HepG2 (cell line): ENCODE measurements around the gene LY6G5B. TPM values are rescaled to one million over a fixed set of nuclear protein-coding genes. Genes with fewer than 3 reads are reported as not detected.

Experiments
- KLF9 ChIP-seq: IDR thresholded peaks from 2 replicates; pipeline ENCODE4 v1.6.1; 2016; ENCODE audit warnings: low read depth
- MAFG ChIP-seq: sonication (generic); formaldehyde crosslinking; IDR thresholded peaks from 2 replicates; pipeline ENCODE4 v1.5.1; 2020; ENCODE audit warnings: mild to moderate bottlenecking, missing genetic modification reagents
- NR2F2 ChIP-seq: IDR thresholded peaks from 2 replicates; pipeline ENCODE4 v1.6.1; 2012; ENCODE audit warnings: low read depth, inconsistent platforms, borderline replicate concordance
- REXO4 ChIP-seq: sonication (generic); formaldehyde crosslinking; IDR thresholded peaks from 2 replicates; pipeline ENCODE4 v1.8.0; 2022; ENCODE audit warnings: missing genetic modification reagents, mild to moderate bottlenecking, borderline replicate concordance
- SMAD9 ChIP-seq: sonication (generic); formaldehyde crosslinking; IDR thresholded peaks from 2 replicates; pipeline ENCODE4 v1.5.1; 2020; ENCODE audit warnings: mild to moderate bottlenecking, missing genetic modification reagents
- XBP1 ChIP-seq: sonication (generic); formaldehyde crosslinking; IDR thresholded peaks from 2 replicates; pipeline ENCODE4 v1.5.0; 2020; ENCODE audit warnings: missing genetic modification reagents
- ZBTB34 ChIP-seq: sonication (generic); formaldehyde crosslinking; IDR thresholded peaks from 2 replicates; pipeline ENCODE4 v1.8.0; 2022; ENCODE audit warnings: mild to moderate bottlenecking, missing genetic modification reagents
- ZBTB39 ChIP-seq: sonication (generic); formaldehyde crosslinking; IDR thresholded peaks from 2 replicates; pipeline ENCODE4 v1.5.0; 2020; ENCODE audit warnings: missing genetic modification reagents
- ZFP82 ChIP-seq: sonication (generic); formaldehyde crosslinking; IDR thresholded peaks from 2 replicates; pipeline ENCODE4 v1.5.1; 2020; ENCODE audit warnings: mild to moderate bottlenecking, missing genetic modification reagents, borderline replicate concordance
- ZNF205 ChIP-seq: IDR thresholded peaks from 2 replicates; pipeline ENCODE4 v1.6.1; 2018; ENCODE audit warnings: missing biosample characterization, missing genetic modification reagents
- ZNF256 ChIP-seq: sonication (generic); formaldehyde crosslinking; conservative IDR thresholded peaks from 2 replicates; pipeline ENCODE4 v1.4.0; 2020; ENCODE audit warnings: missing genetic modification reagents
- ZNF383 ChIP-seq: sonication (generic); formaldehyde crosslinking; IDR thresholded peaks from 2 replicates; pipeline ENCODE4 v1.4.0; 2020; ENCODE audit warnings: missing genetic modification reagents, mild to moderate bottlenecking, borderline replicate concordance
- ZNF496 ChIP-seq: sonication (generic); formaldehyde crosslinking; IDR thresholded peaks from 2 replicates; pipeline ENCODE4 v1.8.1; 2023; ENCODE audit warnings: mild to moderate bottlenecking, moderate library complexity, missing genetic modification reagents; ENCODE audit not compliant: insufficient replicate concordance
- ZNF772 ChIP-seq: sonication (generic); formaldehyde crosslinking; IDR thresholded peaks from 2 replicates; pipeline ENCODE4 v1.5.0; 2020; ENCODE audit warnings: mild to moderate bottlenecking, missing genetic modification reagents
- ZNF790 ChIP-seq: sonication (generic); formaldehyde crosslinking; IDR thresholded peaks from 2 replicates; pipeline ENCODE4 v1.8.0; 2022; ENCODE audit warnings: missing genetic modification reagents, mild to moderate bottlenecking, borderline replicate concordance
- ZUFSP ChIP-seq: sonication (generic); formaldehyde crosslinking; IDR thresholded peaks from 2 replicates; pipeline ENCODE4 v1.9.0; 2021; ENCODE audit warnings: missing genetic modification reagents, mild to moderate bottlenecking, borderline replicate concordance
- polyA plus RNA-seq, 8 experiments: library from polyadenylated mRNA; depleted of rRNA in 3 of 8; stranded (reverse) in 7 of 8; unstranded in 1 of 8; fragments of >200 nt; fragmentation: Illumina TruSeq in 4 of 8; extraction: Trizol in 4 of 8; gene quantifications; 2 replicates each; pipeline versions ENCODE4 v1.2.1 to v1.2.3, GENCODE V29; 2011 to 2016; ENCODE audit warnings: low read depth in 4 of 8, missing spikeins in 1 of 8, mixed read lengths in 1 of 8; ENCODE audit not compliant: insufficient read depth in 1 of 8
- total RNA-seq, 5 experiments: library from RNA; depleted of rRNA; stranded (reverse); fragments of >200 nt; fragmentation: Illumina TruSeq; extraction: Trizol; gene quantifications; 2 replicates each; pipeline ENCODE4 v1.2.3, GENCODE V29; 2016; ENCODE audit warnings: low read depth in 1 of 5
- TF ChIP-seq, protein P1 (sequence below): sonication (generic); formaldehyde crosslinking; IDR thresholded peaks from 2 replicates; pipeline ENCODE4 v1.4.0; 2020; ENCODE audit warnings: missing genetic modification reagents, borderline replicate concordance
- TF ChIP-seq, protein P2 (sequence below), 2 experiments: sonication (generic) in 1 of 2; formaldehyde crosslinking in 1 of 2; IDR thresholded peaks; 2 replicates each; pipeline versions ENCODE4 v1.5.1 to v1.6.1; 2011 to 2020; ENCODE audit warnings: borderline replicate concordance in 1 of 2, low read depth in 1 of 2, low read length in 1 of 2, mild to moderate bottlenecking in 1 of 2, missing genetic modification reagents in 1 of 2, moderate library complexity in 1 of 2

Gene LY6G5B
- total and polyA plus RNA-seq, 2 of the 13 experiments (the other 11 are each of a cell fraction or from before 2014, with no cell fraction given) = 7.8 to 15.7 TPM

DNA sequence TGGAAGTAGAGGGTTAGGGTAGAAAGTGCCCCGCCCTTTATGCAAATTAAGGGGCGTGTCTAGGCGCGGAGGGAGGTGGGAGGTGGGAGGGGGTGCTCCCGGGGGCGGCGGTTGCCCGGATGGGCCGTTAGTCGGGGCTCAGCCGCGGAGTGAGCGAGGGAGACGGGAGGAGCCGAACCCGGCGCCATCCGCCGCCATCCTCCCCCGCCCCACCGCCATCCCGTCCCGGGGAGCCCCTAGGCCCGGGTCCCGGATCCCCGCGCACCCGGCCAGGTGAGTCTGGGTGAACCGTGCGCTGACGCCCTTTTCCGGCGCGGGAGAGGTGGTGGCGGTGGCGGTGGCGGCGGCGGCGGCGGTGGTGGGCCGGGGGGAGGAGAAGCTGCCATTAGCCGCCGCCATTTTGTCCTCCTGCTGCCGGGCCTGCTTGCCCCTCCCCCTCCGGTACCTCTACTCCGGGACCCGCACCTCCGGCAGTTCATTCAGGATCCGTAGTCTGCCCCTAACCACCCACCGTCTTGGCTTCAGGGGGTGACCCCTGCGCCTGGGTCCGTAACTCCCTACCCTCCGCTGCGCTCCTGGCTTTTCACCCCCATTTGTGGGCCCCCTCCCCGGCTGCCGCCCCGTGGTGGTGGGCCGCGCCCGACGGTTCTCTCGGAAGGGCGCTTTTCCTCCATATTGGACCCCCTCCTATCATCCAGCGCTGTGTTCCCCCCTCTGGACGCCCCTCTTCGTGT is 49.0 kb upstream of the LY6G5B start, which contains the start of gene PRRC2A (continued):
- TF ChIP-seq, protein P1, sequence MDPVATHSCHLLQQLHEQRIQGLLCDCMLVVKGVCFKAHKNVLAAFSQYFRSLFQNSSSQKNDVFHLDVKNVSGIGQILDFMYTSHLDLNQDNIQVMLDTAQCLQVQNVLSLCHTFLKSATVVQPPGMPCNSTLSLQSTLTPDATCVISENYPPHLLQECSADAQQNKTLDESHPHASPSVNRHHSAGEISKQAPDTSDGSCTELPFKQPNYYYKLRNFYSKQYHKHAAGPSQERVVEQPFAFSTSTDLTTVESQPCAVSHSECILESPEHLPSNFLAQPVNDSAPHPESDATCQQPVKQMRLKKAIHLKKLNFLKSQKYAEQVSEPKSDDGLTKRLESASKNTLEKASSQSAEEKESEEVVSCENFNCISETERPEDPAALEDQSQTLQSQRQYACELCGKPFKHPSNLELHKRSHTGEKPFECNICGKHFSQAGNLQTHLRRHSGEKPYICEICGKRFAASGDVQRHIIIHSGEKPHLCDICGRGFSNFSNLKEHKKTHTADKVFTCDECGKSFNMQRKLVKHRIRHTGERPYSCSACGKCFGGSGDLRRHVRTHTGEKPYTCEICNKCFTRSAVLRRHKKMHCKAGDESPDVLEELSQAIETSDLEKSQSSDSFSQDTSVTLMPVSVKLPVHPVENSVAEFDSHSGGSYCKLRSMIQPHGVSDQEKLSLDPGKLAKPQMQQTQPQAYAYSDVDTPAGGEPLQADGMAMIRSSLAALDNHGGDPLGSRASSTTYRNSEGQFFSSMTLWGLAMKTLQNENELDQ = no peak
- TF ChIP-seq REXO4 (CRISPR knock-in tag) = no peak
- peak; percentile 77; the same call in 1 of the 2 replicates for TF ChIP-seq ZNF772 (CRISPR knock-in tag)
- TF ChIP-seq ZBTB34 = no peak
- no peak for TF ChIP-seq ZNF256
- TF ChIP-seq SMAD9 (CRISPR knock-in tag) = no peak
- TF ChIP-seq ZNF496 = no peak
- 0 out of 2 replicates have a peak, but pooled peaks have one; percentile 25 for TF ChIP-seq ZNF205
- TF ChIP-seq KLF9 (CRISPR knock-in tag) = no peak; the same call in none of the 2 replicates
- TF ChIP-seq ZUFSP (CRISPR knock-in tag) = no peak
- TF ChIP-seq ZFP82 (CRISPR knock-in tag) = peak; percentile 56; the same call in 1 of the 2 replicates
- 0 out of 2 replicates have a peak, but pooled peaks have one; percentile 27 for TF ChIP-seq ZNF790
- TF ChIP-seq ZNF383 (CRISPR knock-in tag) = no peak
- TF ChIP-seq, protein P2, sequence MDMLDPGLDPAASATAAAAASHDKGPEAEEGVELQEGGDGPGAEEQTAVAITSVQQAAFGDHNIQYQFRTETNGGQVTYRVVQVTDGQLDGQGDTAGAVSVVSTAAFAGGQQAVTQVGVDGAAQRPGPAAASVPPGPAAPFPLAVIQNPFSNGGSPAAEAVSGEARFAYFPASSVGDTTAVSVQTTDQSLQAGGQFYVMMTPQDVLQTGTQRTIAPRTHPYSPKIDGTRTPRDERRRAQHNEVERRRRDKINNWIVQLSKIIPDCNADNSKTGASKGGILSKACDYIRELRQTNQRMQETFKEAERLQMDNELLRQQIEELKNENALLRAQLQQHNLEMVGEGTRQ (IDR thresholded peaks at IDR 0.05; ENCODE audit: low read depth, low read length) = no peak
- TF ChIP-seq, protein P2 (CRISPR knock-in tag; IDR thresholded peaks at IDR 0.05; ENCODE audit: borderline replicate concordance) = no peak
- peak; percentile 66; the same call in 1 of the 2 replicates for TF ChIP-seq ZBTB39 (CRISPR knock-in tag)
- TF ChIP-seq MAFG = no peak
- TF ChIP-seq NR2F2 = no peak; the same call in 1 of the 2 replicates
- 0 out of 2 replicates have a peak, but pooled peaks have one; percentile 29 for TF ChIP-seq XBP1 (CRISPR knock-in tag)
